Measurements from ENCODE around the gene DCXR.
A peak's percentile ranks its signal among the peaks of the same experiment; 100 is the strongest.

The DCXR gene

DNA sequence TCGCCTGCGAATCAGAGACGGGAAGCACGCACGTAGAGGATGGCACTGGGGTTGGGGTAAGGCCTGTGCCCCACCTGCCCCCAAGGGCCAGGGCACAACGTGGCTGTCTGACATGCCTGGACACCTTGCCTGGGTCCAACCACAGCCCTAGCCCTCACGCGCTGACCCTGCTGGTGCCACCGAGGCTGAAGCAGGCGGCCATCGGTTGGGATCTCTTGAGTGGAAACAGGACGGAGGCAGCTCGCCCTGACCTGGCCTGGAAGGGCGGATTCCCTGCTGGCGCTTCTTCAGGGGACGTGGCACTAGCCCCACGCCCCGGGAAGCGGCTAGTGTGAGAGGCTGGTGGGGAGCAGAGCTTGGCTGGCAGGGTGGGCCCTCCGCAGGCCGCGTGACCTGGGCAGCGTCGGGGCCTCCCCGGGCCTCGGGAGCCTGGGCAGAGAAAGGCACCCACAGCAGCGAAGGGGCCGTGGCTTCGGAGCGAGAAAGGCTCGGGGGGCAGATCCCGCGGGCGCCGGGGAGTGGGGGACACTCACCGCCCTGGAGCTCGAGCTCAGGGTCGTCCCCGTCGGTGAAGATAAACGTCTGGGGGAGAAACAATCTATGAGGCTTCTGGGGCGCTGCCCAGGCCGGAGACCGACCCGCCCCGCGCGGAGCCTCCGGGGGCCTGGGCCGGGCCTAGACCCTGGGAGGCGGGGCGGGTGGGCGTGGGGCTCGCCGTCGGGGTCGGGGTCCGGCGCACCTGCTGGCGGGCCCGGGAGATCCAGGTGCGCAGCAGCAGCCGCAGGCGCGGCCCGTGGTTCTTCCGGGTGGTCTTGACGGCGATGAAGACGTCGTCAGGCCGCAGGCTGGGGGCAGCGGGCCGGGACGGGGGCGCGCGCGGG, 13.5 kb upstream of the DCXR start:
- Histone ChIP-seq H3K27me3 (ENCODE audit: control insufficient read depth, insufficient read depth, low read length) (no peaks in the 10 kb centered on the region), H3K4me3 (ENCODE audit: low read length) (peak overlapping the region; percentile 17), H3K9me3 (ENCODE audit: control insufficient read depth, low read length) (no peaks in the 10 kb centered on the region), H3K9ac (ENCODE audit: low read length) (peak overlapping the region; percentile 73), H3K4me1 (ENCODE audit: control insufficient read depth, insufficient read depth, low read length) (peaks cover 23% of the 10 kb centered on the region), H3K36me3 (ENCODE audit: control insufficient read depth, insufficient read depth, low read length) (peaks cover 7% of the 10 kb centered on the region)

DNA sequence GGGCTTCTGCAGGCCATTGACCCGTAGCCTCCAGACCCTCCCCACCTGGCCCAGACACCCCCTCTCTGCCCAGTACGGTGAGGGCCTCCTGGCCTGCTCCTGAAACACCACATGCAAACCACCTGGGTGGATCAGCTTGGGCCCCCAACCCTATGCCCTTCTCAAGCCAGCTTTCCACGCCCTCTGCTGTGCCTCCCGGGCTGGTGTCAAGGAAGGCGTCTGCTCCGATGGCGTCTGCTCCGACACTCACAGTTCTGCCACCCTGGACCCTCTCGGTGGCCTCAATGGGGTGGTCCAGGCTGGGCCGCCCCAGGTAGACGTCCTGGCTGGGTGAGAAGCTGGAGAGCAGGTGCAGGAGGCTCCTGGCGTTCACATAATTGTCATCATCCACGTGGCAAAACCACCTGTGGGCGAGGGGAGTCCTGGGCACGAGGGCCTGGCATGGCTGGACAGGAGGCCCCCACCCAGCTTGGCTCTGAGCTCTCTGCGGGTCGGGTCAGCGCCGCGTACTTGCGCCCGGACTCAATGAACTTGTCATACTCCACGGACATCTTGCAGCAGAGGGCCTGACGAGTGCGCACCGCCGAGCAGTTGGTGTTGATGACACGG, 12.8 kb upstream of the DCXR start:
- H3K27me3 ChIP-seq (ENCODE audit: control insufficient read depth, insufficient read depth, low read length), result no peaks in the 10 kb centered on the region
- peaks cover 23% of the 10 kb centered on the region for H3K4me1 ChIP-seq (ENCODE audit: control insufficient read depth, insufficient read depth, low read length)
- H3K36me3 ChIP-seq (ENCODE audit: control insufficient read depth, insufficient read depth, low read length), result peaks cover 6% of the 10 kb centered on the region
- H3K9ac ChIP-seq (ENCODE audit: low read length), result peak overlapping the region; percentile 73
- H3K4me3 ChIP-seq (ENCODE audit: low read length), result peak overlapping the region; percentile 17
- H3K9me3 ChIP-seq (ENCODE audit: control insufficient read depth, low read length), result no peaks in the 10 kb centered on the region

DNA sequence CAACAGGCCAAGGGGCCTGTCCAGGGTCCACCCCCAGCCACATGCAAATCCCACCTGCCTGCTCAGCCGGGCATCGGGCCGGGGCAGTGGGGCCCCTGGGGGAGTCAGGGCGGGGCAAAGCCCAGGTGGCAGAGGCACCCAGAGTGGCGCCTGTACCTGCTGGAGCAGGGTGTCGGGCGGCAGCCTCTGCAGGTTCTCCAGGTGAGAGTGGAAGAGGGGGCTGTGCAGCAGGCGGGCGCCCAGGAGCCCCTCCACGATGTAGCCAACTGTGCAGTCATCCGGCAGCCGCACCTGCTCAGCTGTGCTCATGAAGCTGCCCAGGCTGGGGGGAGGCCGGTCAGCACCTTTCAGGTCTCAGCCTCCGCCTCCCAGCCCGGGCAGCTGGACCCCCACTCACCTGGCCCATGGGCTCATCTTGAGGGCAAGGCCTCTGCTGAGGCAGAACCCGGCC, 12.0 kb upstream of the DCXR start:
- H3K36me3 ChIP-seq (ENCODE audit: control insufficient read depth, insufficient read depth, low read length), result no peaks in the 10 kb centered on the region

DNA sequence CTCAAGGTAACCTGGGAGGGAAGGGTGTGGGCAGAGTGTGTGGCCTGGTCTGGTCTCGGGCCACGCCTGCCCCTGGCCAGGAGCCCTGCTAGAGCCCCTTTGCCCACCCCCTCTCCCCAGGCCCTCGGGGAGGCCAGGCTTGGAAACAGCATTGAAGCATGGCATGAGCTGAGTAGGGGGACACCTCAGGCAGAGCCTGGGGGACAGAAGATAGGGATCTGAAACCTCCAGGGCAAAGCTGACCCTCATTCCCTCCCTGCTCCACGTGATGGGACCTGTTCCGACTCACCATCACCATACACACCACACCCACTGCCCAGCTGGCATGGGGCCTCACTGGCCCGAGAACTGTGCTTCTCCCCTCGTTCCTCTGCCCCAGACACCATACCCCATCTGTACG, 11.6 kb upstream of the DCXR start:
- Histone ChIP-seq H3K9ac (ENCODE audit: low read length) (no peak overlapping the region), H3K36me3 (ENCODE audit: control insufficient read depth, insufficient read depth, low read length) (no peaks in the 10 kb centered on the region), H3K9me3 (ENCODE audit: control insufficient read depth, low read length) (no peaks in the 10 kb centered on the region), H3K27me3 (ENCODE audit: control insufficient read depth, insufficient read depth, low read length) (no peaks in the 10 kb centered on the region), H3K4me3 (ENCODE audit: low read length) (no peak overlapping the region), H3K4me1 (ENCODE audit: control insufficient read depth, insufficient read depth, low read length) (peaks cover 23% of the 10 kb centered on the region)

More for the DNA sequence above, 12.0 kb upstream of the DCXR start:
- peaks cover 23% of the 10 kb centered on the region for H3K4me1 ChIP-seq (ENCODE audit: control insufficient read depth, insufficient read depth, low read length)
- no peak overlapping the region for H3K9ac ChIP-seq (ENCODE audit: low read length)
- H3K9me3 ChIP-seq (ENCODE audit: control insufficient read depth, low read length), result no peaks in the 10 kb centered on the region
- H3K4me3 ChIP-seq (ENCODE audit: low read length), result no peak overlapping the region
- no peaks in the 10 kb centered on the region for H3K27me3 ChIP-seq (ENCODE audit: control insufficient read depth, insufficient read depth, low read length)

DNA sequence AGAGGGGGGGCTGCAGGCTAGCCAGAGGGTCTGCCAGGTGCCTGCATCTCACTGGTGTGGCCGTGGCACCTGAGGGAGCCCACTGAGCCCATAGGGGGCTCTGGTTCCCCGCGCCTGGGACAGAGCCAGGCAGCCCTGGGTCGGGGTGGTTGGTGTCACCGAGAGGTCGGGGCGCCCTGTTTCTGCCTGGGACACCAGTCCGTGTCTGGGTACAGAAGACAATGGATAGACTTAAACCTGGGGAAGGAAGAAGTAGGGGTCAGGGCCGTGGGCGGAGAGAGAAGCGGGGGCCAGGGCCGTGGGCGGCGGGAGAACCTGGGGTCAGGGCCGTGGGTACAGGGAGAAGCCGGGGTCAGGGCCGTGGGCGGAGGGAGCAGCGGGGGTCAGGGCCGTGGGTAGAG, 11.1 kb upstream of the DCXR start:
- H3K9ac ChIP-seq (ENCODE audit: low read length), result no peak overlapping the region
- no peak overlapping the region for H3K4me3 ChIP-seq (ENCODE audit: low read length)
- H3K4me1 ChIP-seq (ENCODE audit: control insufficient read depth, insufficient read depth, low read length), result peaks cover 23% of the 10 kb centered on the region
- no peaks in the 10 kb centered on the region for H3K9me3 ChIP-seq (ENCODE audit: control insufficient read depth, low read length)
- H3K27me3 ChIP-seq (ENCODE audit: control insufficient read depth, insufficient read depth, low read length), result no peaks in the 10 kb centered on the region
- H3K36me3 ChIP-seq (ENCODE audit: control insufficient read depth, insufficient read depth, low read length), result no peaks in the 10 kb centered on the region

DNA sequence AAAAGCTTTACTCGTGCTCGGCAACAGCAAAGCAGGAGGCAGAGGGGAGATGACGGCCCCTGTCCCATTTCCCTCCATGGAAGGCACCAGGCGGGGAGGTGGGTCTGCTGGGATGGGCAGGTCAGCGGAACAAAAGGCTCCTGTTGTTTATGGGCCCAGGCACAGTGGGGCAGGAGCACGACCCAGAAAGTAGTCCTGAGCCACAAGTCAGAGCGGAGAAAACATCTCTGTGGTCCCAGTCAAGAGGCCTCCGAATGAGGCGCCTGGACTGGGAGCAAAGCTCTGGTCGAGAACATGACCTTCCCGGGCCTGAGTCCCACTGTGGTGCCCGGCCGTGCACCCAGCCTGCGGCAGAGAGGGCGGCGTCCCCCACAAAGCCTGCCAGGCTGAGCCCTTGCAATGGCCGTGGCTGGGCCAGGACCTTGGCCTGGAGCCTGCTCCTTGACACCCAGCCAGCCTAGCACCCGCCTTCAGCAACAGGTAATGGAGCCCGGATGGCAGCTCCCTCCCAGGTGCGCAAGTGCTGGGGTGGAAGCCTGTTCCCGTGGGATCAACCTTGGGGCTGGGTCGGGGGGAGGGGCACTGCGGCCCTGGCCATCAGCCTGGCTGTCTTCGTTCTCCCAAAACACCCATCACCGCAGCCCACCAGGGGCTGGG, 10.5 kb upstream of the DCXR start:
- Histone ChIP-seq H3K27me3 (ENCODE audit: control insufficient read depth, insufficient read depth, low read length) (no peaks in the 10 kb centered on the region), H3K4me3 (ENCODE audit: low read length) (no peak overlapping the region), H3K9ac (ENCODE audit: low read length) (no peak overlapping the region), H3K36me3 (ENCODE audit: control insufficient read depth, insufficient read depth, low read length) (no peaks in the 10 kb centered on the region), H3K4me1 (ENCODE audit: control insufficient read depth, insufficient read depth, low read length) (peaks cover 18% of the 10 kb centered on the region), H3K9me3 (ENCODE audit: control insufficient read depth, low read length) (no peaks in the 10 kb centered on the region)

DNA sequence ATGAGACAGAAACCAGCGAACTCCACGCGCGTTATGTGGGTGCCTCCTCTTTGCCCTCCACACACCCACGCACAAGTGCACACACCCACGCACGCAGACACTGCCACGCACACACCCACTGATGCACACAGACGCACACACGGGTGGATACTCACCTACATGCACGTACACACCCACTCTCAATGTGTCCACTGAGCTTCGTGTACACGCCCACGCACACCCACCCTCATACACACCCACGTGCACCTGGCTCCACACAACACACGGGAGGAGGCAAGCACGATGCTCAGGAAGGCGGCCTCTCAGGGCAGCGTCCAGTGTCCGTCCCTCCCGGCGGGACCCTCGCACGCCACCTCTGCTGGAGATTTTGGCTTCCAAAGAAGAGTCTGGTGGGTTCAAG, 9.9 kb upstream of the DCXR start:
- H3K36me3 ChIP-seq (ENCODE audit: control insufficient read depth, insufficient read depth, low read length), result no peaks in the 10 kb centered on the region
- H3K9ac ChIP-seq (ENCODE audit: low read length), result no peak overlapping the region
- no peaks in the 10 kb centered on the region for H3K27me3 ChIP-seq (ENCODE audit: control insufficient read depth, insufficient read depth, low read length)
- H3K9me3 ChIP-seq (ENCODE audit: control insufficient read depth, low read length), result no peaks in the 10 kb centered on the region
- H3K4me3 ChIP-seq (ENCODE audit: low read length), result no peak overlapping the region
- peaks cover 12% of the 10 kb centered on the region for H3K4me1 ChIP-seq (ENCODE audit: control insufficient read depth, insufficient read depth, low read length)

DNA sequence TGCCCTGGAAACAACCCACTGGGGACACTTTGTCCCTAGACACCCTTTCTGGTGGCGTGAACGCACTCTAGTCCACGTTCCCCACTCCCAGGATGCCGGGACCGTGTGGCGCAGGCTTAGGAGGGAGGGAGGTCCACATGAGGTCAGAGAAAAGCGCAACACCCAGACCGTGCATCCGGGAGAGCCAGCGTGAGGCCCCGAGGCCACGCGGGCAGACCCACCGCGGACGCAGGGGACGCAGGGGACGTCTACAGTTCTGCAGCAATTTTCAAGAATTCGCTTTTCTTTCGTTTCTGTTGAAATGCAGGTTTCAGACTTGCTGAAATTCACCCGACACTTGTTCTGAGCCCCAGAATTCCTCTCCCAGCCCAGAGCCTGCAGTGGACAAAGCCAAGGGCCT, 9.4 kb upstream of the DCXR start:
- peaks cover 10% of the 10 kb centered on the region for H3K4me1 ChIP-seq (ENCODE audit: control insufficient read depth, insufficient read depth, low read length)
- H3K36me3 ChIP-seq (ENCODE audit: control insufficient read depth, insufficient read depth, low read length), result no peaks in the 10 kb centered on the region
- no peak overlapping the region for H3K4me3 ChIP-seq (ENCODE audit: low read length)
- no peak overlapping the region for H3K9ac ChIP-seq (ENCODE audit: low read length)
- no peaks in the 10 kb centered on the region for H3K9me3 ChIP-seq (ENCODE audit: control insufficient read depth, low read length)
- H3K27me3 ChIP-seq (ENCODE audit: control insufficient read depth, insufficient read depth, low read length), result no peaks in the 10 kb centered on the region

DNA sequence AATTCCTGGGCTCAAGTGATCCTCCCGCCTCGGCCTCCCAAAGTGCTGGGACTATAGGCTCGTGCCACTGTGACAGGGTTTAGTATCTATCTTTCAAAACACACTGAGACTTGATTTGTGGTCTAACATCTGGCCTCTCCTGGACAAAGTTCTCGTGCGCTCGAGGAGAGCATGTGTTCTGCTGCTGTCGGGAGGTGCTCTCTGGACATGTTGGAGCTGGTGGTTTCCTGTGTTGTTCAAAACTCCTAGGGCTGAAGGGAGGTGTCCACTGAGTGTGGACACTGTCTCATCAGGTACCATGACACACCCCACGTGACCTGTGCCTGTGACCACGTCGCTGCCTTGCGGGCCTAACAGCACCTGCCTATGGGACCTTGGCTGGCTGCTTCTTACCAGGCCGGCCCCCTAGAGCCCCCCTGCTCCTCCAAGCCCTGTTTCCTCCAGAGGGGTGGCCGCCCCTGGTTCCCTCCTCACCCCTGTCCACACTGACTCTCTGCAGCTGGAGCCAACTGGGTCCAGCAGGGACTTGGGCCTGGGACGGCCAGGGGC, 8.5 kb upstream of the DCXR start:
- no peaks in the 10 kb centered on the region for H3K27me3 ChIP-seq (ENCODE audit: control insufficient read depth, insufficient read depth, low read length)
- no peak overlapping the region for H3K4me3 ChIP-seq (ENCODE audit: low read length)
- no peak overlapping the region for H3K9ac ChIP-seq (ENCODE audit: low read length)
- no peaks in the 10 kb centered on the region for H3K9me3 ChIP-seq (ENCODE audit: control insufficient read depth, low read length)
- H3K36me3 ChIP-seq (ENCODE audit: control insufficient read depth, insufficient read depth, low read length), result no peaks in the 10 kb centered on the region
- H3K4me1 ChIP-seq (ENCODE audit: control insufficient read depth, insufficient read depth, low read length), result peaks cover 10% of the 10 kb centered on the region

DNA sequence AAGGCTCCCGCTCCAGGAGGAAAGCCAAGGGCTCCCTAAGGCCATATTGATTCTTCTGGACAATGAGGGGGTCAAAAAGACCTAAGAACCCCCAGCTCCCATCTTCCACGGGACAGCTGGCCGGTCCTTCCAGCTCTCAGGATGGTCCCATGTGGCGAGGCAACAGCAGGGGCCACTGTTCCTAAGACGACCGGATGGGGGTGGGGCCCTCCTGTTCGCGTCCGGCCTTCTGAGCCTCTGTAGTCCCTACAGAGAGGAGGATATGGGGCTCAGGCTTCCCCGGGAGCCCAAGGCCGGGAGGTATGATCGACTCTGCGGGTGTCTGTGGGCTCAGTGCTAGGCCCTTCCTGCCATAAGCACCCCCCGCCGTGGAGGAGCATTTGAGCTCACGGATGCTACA, 6.0 kb upstream of the DCXR start:
- Histone ChIP-seq H3K4me1 (ENCODE audit: control insufficient read depth, insufficient read depth, low read length) (no peaks in the 10 kb centered on the region), H3K4me3 (ENCODE audit: low read length) (no peak overlapping the region), H3K36me3 (ENCODE audit: control insufficient read depth, insufficient read depth, low read length) (no peaks in the 10 kb centered on the region), H3K27me3 (ENCODE audit: control insufficient read depth, insufficient read depth, low read length) (no peaks in the 10 kb centered on the region), H3K9me3 (ENCODE audit: control insufficient read depth, low read length) (no peaks in the 10 kb centered on the region), H3K9ac (ENCODE audit: low read length) (no peak overlapping the region)

DNA sequence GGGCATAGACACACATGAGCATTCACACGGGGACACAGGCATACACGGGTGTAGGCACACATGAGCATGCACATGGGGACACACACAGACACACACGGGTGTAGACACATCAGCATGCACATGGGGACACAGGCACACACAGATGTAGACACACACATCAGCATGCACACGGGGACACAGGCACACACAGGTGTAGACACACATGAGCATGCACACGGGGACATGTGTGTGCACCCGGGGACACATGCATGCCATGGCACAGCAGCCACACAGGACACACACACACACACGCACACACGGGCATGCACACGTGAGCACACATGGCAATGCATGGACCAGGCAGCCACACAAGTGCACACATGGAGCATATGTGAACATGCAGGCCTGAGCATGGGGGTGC, 5.2 kb upstream of the DCXR start:
- Histone ChIP-seq H3K27me3 (ENCODE audit: control insufficient read depth, insufficient read depth, low read length) (no peaks in the 10 kb centered on the region), H3K4me3 (ENCODE audit: low read length) (no peak overlapping the region), H3K9me3 (ENCODE audit: control insufficient read depth, low read length) (no peaks in the 10 kb centered on the region), H3K4me1 (ENCODE audit: control insufficient read depth, insufficient read depth, low read length) (no peaks in the 10 kb centered on the region), H3K9ac (ENCODE audit: low read length) (no peak overlapping the region), H3K36me3 (ENCODE audit: control insufficient read depth, insufficient read depth, low read length) (no peaks in the 10 kb centered on the region)
